TTC549 (cell line): Measurements from ENCODE around the gene PPARA.
"Not testable (repeated sequence)": the region's sequence is repeated elsewhere in the genome, so short reads cannot be mapped to it uniquely, and the experiment has no call there.

Experiments used
- FAIRE-seq: peaks from 2 replicates; lab custom pipeline; 2012; peaks lifted over from hg19 to GRCh38; lab: Jason Lieb, UNC

Gene PPARA

DNA sequence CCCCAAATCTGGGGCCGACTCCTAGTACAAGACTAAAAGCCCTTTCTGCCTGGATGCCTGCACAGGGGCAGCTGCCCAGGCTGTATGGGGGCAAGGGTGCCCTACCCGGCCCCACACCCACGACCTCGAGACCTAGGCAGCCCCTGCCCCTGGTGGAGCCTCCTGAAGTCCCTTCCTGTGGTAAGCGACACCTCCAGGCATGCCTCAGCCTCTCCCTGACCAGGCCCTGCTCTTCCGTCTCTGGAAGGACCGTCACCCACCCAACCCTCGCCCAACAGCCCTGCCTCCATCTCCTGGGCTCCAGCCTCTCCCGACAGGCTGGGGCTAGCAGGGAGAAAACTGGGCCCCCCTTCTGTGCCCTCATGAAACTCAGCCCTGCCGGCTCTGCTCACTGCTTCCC lies 22.8 kb upstream of the PPARA start:
- no peak for FAIRE-seq

DNA sequence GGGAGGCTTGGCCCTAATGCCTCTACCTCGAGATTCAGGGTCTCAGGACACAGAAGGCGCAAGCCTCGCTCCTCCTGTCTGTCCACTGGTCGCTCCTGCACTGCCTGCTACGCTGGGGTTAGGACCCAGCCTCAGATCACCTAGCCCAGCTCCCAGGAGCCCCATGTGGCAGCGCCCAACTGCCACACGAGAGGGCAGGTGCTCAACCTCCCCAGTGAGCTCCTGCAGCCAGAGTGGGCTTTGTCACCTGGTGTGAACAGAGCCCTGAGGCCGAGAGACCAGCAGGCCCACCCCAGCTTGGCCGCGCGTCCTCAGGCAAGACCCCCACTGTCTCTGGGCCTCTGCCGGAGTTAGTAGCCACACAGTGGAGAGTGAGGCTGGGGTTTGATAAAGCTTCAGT lies 21.7 kb upstream of the PPARA start:
- no peak for FAIRE-seq

DNA sequence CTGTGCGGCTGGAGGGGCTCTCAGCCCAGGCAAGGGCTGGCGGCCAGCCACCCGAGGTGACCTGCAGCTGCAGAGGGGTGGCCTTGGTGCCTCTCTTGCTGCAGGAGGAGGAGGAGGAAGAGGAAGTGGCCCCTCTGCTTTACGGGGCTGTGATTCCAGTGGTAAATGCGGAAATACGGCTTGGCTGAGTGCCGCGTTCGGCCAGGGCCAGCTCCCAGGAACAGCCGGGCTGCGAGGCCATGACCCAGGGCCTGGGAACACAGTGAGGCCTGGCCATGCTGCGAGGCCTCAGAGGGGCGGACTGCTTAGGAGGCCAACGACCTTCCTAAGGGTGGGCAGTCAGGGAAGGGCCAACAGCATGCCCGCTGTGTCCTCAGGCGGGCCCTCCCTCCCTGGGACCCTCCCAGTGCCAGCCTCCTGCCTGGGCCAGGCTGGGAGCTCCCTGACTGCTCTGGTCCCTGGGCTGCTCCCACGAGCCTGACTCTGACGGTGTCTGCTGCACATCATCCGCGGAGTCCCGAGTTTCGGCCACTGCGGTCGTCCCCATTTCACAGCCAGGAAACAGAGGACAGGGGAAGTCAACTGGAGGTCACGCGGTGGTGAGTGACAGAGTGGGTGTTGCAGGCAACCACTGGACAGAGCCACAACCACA lies 20.8 kb upstream of the PPARA start:
- FAIRE-seq = no peak

DNA sequence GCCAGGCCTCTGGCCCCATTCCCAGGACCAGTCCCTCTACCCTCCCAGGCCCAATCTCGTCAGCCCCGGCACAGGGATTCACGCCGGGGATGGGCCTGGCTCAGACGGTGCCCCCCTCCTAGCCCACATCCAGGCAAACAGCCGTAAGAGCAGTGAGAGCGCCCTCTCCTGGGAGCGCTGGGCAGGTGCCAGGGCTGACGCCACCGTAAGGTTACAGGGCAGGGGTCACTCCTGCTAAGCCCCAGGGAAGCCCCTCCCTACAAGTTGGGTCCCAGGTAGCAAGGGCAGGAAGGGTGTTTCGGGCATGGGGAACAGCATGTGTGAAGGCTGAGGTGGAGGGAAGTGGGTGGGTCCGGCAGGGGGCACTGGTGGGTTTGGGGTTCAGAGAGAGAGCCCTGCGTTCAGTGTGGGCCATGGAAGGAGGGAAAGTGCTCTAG lies 19.2 kb upstream of the PPARA start:
- FAIRE-seq = no peak

DNA sequence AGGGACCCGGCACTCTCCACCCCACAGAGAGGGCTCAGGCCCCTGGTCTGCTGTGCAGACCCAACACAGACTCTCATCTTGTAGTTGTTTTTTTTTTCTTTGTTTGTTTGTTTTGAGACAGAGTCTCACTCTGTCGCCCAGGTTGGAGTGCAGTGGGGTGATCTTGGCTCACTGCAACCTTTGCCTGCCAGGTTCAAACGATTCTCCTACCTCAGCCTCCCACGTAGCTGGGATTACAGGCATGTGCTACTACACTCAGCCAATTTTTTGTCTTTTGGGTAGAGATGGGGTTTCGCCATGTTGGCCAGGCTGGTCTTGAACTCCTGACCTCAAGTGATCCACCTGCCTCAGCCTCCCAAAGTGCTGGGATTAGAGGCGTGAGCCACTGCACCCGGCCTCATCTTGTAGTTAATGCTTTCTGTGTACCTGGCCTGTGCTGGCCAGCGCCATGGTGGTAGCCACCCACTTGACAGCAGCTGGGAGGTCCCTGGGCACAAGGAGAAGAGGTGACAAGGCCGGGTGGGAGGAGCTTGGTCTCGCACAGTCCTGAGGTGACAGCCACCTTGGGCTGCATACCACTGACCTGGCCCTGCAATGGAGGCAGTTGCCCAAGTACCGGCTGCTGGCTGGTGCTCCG lies 18.0 kb upstream of the PPARA start:
- not testable (repeated sequence) for FAIRE-seq

DNA sequence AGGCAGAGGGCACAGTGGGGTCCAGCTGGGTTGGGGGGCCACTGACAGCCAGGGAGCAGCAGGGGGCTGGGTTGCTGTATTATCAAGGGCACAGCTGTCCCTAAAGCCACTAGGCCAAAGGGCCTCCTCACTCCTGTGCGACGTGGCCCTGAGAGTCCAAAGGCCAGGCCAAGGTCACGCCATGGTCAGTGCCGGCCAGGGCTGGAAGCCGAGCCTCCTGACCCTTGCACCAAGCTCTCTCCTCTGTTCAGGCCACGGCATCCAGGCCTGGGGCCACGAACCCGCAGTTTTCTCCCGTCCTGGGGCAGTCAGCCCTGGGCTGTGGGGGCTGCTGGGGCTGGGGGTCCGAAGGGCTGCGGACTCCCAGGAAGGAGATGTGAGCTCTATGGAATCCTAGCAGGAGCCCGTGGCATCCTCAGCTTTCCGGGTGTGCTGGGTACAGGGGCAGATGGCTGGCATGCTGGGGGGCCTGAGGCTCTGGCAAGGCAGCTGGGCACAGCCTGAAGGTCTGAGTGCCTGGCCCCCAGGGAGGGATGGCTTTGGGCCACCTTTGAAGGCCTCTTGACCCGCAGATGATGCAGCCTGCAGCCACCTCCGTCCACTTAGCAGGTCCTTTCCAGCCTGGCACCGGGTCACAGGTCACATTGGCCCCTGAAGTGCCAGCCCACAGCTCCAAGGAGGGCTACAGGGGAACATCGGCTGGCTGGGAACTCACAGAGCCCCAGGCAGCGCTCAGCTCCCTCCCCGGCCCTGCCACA lies 17.3 kb upstream of the PPARA start:
- FAIRE-seq = no peak

DNA sequence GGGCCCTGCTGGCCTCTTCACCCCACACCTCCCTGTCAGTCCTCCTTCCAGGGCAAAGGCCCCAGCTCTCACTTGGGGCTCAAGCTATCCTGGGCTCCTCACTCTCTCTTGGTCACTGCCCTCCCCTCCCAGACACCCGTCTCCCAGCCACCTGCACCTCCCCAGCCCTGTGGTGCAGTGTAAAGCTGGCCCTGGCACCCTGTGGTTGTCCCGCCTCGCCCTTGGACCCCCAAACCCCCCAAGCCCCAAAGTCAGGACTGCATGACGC lies 16.8 kb upstream of the PPARA start:
- no peak for FAIRE-seq

DNA sequence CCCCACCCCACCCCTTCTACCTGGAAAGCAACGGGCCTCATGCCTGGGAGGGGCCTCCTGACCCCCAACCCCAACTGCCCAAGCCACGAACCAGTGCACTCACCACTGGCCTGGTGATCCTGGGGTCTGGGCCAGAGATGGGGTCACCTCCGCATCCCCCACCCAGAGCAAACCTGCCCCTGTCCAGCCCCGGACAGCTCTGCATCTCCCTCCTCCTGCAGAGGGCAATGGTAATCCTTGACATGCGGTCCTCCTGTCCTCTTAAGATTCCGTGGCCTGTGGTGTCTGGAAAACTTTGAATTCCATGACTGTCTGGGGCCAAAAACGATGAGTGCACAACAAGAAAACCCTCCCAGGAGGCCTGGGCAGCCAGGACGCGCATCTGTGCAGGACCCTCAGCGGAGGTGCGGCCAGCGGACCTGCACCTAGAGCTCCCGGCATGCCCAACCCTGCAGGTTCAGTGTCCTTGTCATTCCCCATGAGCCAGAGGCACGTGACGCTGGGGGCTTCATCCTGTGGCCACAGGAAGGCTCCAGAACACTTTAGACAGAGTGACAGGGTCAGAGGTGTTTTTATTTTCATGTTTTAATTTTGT lies 16.1 kb upstream of the PPARA start:
- no peak for FAIRE-seq

DNA sequence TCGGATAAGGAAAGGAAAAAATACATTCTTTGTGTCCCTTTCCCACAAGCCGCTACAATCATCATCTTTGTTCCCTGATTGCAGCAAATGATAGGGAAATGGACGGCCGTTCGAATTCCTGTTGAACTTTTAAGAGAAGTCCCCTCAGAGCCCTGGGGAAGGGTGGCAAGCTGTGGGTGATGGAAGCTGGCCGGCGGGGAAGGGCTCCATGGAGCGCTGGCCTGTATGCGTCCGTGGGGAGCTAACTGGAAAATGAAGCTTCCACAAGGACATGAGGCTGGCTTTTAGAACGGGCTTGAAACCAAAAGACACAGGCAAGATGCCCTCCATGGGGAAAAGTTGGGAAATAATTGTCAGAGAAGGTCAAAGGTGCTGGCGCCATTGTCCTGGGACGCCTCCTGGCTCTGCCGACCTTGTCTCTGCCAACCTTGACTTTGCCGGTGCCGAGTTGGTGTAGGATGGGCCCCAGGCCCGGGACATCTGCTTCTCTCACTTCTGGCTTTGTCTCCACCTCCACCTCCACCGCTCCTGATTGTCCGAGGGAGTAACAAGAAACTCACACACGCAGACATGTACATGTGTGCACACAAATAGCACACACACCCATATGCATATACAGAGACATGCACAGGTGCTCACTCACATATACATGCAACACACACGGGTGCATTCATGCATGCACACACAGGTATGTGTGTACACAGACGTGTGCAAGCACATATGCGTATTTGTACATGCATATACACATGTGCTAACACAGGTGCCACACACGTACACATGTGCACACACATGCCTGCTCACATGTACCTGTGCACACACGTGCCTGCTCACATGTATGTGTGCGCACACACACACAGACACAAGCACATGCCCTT lies 14.5 kb upstream of the PPARA start:
- FAIRE-seq = no peak

DNA sequence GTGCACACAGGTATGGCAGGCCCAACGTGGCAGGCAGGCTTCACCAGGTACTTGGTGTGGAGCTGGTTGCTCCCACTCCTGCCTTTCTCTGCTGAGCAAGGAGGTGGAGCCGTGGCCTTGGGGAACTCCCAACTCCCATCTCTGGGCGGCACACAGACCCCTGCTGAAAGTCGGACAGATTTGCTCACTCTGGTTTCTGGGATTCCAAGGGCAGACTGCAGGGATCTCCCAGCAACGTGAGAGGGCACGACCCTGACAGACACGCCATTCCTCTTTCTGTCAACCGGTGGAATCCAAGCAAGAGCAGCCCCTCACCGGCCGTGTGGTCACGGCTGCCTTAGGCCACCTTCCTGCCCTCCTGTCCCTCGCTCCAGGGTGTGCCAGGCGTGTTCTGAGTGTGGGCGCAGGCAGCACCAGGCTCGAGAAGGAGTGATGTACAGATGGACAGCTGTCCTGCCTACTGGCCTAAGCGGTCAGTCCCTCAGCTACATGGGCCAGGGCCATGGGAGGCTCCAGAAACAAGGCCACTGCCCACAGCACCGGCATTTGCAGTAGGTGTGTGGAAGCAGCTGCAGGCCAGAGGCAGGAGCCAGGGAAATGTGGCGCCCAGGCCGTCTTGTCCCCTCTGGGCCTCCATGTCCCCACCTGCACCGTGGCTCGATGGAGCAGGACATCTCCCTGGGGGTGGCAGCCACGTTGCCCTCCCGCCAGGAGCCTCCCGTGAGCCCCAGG lies 13.7 kb upstream of the PPARA start:
- FAIRE-seq = no peak

DNA sequence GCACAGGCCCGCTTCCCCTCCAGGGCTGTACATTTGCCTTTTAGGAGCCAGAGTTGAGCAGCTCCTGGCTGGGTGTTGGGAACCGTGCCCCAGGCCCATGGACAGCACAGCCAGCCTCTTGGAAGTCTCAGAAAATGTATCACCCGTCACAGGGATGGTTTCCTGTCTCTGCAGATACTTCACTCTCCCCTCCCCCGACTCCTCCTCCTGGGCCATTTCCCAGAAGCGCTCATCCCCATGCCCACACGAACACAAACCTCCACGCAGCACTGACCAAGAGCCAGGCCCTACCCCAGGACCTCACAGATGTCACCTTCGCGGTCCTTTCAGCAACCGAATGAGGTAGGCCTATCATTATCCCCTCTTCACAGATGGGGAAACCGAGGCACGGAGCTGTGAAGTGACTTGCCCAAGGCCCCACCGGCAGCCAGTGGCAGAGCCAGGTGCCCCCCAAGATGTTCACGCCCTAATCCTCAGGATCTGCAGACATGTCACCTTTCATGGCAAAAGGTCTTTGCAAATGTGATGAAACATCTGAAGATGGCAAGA lies 13.0 kb upstream of the PPARA start:
- FAIRE-seq = no peak

DNA sequence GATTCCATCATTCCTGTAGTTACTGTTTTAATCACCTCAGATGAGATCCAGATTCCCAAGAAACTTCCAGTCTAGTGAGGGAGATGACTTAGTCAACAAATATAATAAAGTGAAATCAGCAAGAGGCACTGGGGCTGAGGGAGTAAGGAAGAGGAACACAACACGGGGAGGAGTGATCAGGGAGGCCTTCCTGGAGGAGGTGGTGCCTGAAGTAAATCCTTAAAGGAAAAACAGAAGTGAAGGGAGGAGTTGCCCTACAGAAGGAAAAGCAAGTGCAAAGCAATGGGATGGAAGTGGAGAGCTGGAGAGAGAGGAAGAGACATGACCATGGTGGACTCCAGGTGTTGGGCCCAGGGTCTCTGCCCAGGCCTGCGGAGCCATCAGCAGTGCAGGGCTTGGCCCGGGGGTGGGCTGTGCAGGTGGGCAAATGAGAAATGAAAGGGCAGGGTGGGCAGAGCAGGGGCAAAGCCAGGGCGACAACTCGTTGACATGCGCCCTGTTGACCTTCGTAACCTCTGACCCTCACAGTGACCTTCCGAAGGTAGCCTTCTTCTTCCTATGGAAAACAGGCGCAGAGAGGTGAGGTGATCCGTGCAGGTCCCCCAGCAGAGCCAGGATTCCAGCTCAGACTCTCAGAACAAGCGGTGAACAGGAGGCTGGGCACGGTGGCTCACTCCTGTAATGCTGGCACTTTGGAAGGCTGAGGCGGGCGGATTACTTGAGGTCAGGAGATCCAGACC lies 12.1 kb upstream of the PPARA start:
- FAIRE-seq = no peak

DNA sequence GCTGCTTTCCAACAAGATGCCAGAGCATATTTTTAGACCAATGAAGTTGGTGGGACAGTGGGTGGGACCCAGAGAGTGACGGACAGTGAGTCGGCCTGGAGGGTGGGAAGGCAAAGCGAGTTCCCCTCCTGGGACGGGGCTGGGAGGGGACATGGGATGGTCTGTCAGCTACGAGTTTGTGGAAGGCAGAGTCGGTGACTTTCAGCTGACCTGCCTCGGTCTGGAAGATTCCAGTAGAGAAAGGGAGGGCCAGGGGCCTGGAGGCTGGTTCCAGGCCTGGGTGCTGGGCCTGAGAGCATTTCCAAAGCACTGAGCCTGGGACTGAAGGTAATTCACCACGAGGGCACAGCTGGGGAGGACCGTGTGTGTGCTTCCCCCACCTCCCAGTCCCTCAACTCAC lies 10.9 kb upstream of the PPARA start:
- not testable (repeated sequence) for FAIRE-seq

DNA sequence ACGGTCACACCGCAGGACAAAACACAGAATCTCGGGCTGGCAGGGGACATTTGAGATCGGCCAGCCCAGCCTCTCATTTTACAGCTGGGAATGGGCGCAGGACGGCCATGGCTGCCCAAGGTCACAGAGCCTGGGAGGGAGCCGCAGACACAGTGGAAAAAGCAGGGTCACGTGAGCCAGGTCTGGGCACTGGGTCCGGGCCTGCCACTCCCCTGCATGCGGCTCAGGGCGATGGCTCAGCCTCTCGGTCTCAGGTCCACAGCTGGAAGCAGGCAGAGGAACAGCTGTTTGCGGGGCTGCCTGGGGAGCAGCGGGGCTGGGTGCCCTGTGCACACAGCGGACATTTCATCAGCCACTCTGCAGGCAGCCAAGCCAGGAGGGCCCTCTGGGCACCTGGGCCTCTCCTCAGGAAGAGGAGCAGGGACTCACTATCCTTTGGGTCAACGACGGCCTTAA lies 10.4 kb upstream of the PPARA start:
- FAIRE-seq = no peak

DNA sequence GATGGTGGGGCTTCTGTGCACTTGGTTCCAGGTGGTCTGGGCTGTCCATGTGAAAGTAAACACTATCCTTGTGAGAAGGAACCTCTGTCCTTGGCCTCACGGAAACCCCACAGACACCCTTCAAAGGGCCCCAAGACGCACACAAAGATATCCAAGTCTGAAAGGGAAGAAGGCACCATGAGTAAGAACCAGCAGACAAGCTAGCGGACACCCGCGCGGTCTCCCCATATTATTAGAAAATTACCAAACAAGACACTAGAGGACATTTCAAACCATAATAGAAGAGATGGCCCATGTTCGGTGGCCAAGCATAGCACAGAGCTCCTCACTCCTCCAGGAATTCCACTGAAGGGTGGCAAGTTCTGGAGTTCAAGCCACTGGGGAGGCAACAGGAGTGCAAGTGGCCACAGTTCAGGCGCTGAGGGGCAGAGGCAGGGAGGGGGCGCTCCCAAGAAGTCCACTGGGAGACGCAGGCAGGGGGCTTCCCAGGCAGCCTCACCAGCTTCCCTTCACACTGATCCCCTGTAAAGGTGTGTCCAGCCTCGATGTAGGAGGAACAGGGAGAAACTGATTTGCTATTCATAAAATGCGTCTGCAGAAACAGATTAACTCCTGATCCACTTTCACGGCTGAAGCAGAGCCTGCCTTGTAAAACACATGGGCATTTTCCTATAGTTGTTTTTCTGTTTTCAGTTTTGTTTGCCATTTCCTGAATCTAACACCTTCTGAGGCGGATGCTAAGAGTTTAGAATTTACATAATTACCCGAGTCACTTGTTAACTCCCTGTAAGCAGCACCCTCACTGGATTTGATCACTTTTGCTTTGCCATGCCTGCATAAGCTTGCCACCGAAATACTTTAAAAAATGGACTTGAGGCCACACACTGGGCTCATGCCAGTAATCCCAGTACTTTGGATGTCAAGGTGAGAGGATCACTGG lies 9.1 kb upstream of the PPARA start:
- FAIRE-seq = no peak

DNA sequence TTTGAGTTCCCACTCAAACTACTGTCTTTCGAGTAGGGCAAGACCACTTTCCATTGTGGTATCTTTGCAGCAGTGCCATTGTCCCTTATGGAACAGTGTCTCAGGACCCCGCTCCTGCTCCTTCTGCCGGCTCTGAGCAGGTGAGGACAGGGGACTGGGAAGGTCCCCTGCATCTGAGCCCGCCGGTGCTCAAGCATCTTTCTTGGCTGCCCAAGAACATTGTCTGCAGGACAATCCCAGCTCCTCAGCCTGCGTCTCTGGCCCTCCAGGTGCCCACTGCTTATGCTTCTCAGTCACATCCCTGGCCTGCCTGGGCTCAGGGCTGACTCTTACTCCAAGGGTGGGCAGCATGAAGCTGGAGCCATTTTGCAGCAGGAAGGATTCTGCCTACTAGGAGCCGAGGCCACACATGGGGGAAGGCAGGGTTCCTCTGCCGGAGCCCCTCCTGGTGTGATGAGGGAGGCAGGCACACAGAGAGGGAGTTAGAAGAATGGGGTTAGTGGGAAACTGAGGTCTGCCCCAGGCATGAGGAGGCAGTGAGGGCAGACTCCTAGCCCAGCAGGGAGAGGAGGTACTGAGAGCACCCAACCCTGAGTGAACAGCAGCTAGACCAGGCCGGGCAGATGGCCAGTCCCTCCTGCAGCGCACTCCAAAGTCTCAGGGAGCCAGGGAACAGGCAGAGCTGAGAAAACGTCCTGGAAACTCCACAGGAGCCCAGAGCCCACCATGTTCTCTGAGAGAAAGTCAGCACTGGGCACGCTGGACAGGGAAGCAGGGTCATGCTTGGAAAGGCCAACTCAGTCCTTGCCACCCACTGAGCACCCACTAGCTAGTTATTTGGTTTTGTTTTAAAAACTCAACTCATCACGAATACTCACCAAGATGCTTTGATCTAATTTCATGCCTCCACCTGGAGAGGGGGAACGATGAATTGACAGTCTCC lies 7.5 kb upstream of the PPARA start:
- FAIRE-seq = no peak

DNA sequence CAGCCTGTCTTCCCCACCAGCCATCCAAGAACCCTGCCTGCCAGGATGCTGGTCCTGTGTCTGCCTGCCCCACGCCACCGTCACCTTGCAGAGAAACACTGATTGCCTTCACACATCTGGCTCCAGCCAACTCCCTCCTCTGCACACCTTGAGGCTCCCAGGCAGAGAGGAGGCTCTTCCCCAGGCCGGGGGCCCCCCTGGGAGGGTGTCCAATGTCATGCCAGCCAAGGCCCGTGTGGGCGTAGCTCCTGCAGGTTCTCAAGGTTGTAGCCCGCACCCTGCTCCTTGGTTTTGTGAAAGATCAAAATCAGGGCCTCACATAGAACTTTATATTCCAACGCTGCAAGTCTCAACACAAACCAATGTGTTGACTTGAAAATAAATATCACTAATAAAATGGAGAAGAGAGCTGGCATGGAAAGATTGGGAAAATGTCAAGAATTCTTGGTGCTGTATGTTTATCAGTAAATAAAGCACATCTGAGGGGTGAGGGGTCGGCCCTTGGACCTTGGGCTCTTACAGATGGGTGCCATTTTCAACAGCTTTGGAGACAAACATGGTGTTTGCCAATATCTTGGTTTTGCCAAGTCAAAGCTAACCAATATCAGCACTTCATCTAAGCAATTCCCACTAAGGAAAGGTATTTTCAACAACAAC lies 6.7 kb upstream of the PPARA start:
- no peak for FAIRE-seq

DNA sequence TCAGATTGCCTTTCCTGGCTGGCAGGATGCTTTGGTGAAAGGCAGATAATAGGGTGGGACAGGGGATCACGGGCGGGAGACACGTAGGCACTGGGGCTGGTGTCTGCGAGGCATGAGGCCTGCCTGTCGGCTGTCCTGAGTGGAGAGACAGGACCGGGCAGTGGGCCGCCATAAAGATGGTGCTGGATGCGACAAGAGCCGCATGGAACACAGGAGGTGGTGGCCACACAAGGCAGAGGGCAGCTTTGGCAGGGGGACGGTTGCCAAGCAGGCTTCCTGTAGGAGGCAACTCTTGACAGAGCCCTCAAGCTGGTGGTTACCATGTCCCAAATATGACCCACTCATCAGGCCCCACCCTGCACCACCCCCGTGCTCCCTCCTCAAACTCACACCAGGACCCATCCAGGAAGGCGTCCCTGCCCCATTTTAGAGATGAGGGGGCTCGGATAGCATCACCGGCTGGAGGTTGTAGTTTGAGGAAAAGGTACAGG lies 4.9 kb upstream of the PPARA start:
- FAIRE-seq = no peak
